Loucy (cell line): ENCODE data around the gene ZNF644.
A peak's percentile ranks its signal among the peaks of the same experiment; 100 is the strongest.

Source experiments
- H2AFZ ChIP-seq: fragments of 200-600 bp; sonication (generic); 2 replicates; pipeline ENCODE4 v1.6.0; 2016; ENCODE audit warnings: antibody characterized with exemption, mild to moderate bottlenecking, low read length, moderate library complexity
- H3F3A ChIP-seq: fragments of 200-600 bp; 2 replicates; pipeline ENCODE4 v1.6.0; 2016; ENCODE audit warnings: antibody characterized with exemption, low read depth, mild to moderate bottlenecking
- H3K27me3 ChIP-seq: fragments of 200-600 bp; sonication (generic); 2 replicates; pipeline ENCODE4 v1.6.1; 2014; ENCODE audit warnings: low read length, mild to moderate bottlenecking; ENCODE audit not compliant: insufficient read depth, poor library complexity, severe bottlenecking
- H3K36me3 ChIP-seq: fragments of 200-600 bp; sonication (generic); 2 replicates; pipeline ENCODE4 v1.6.1; 2016; ENCODE audit warnings: low read length; ENCODE audit not compliant: insufficient read depth
- H3K4me1 ChIP-seq: fragments of 200-600 bp; sonication (generic); 2 replicates; pipeline ENCODE4 v1.5.1; 2014; ENCODE audit warnings: low read length, mild to moderate bottlenecking; ENCODE audit not compliant: insufficient read depth, poor library complexity, severe bottlenecking
- H3K4me2 ChIP-seq: fragments of 200-600 bp; sonication (generic); 2 replicates; pipeline ENCODE4 v1.6.0; 2014; ENCODE audit warnings: antibody characterized with exemption, low read length, low read depth, mild to moderate bottlenecking; ENCODE audit not compliant: poor library complexity, severe bottlenecking
- H3K4me3 ChIP-seq: fragments of 200-600 bp; sonication (generic); 2 replicates; pipeline ENCODE4 v1.5.1; 2014; ENCODE audit warnings: low read length, mild to moderate bottlenecking, mixed read lengths; ENCODE audit not compliant: poor library complexity, severe bottlenecking
- H3K79me2 ChIP-seq: fragments of 200-600 bp; sonication (generic); 2 replicates; pipeline ENCODE4 v1.6.1; 2014; ENCODE audit warnings: low read length; ENCODE audit not compliant: insufficient read depth
- H3K9ac ChIP-seq: fragments of 200-600 bp; sonication (generic); 2 replicates; pipeline ENCODE4 v1.6.0; 2014; ENCODE audit warnings: mild to moderate bottlenecking, low read depth, low read length, moderate library complexity; ENCODE audit not compliant: poor library complexity, severe bottlenecking
- H3K9me2 ChIP-seq: fragments of 200-600 bp; sonication (generic); replicated peaks from 2 replicates; pipeline ENCODE4 v1.6.1; 2016; ENCODE audit warnings: low read depth, low read length, mixed read lengths
- H3K9me3 ChIP-seq: fragments of 200-600 bp; sonication (generic); 2 replicates; pipeline ENCODE4 v1.6.1; 2014; ENCODE audit warnings: mild to moderate bottlenecking, antibody characterized with exemption, low read length, low read depth; ENCODE audit not compliant: insufficient read depth
- H4K20me1 ChIP-seq: fragments of 200-600 bp; sonication (generic); 2 replicates; pipeline ENCODE4 v1.6.0; 2014; ENCODE audit warnings: antibody characterized with exemption, low read length, mild to moderate bottlenecking; ENCODE audit not compliant: insufficient read depth, poor library complexity, severe bottlenecking
- CTCF ChIP-seq: fragments of 200-600 bp; sonication (generic); conservative IDR thresholded peaks from 2 replicates; pipeline ENCODE4 v1.5.1; 2014; ENCODE audit warnings: mild to moderate bottlenecking, antibody characterized with exemption, low read length
- EZH2phosphoT487 ChIP-seq: fragments of 200-600 bp; IDR thresholded peaks from 2 replicates; pipeline ENCODE4 v1.6.1; 2018; ENCODE audit warnings: antibody characterized with exemption, mild to moderate bottlenecking, moderate library complexity, borderline replicate concordance

ZNF644 gene

DNA sequence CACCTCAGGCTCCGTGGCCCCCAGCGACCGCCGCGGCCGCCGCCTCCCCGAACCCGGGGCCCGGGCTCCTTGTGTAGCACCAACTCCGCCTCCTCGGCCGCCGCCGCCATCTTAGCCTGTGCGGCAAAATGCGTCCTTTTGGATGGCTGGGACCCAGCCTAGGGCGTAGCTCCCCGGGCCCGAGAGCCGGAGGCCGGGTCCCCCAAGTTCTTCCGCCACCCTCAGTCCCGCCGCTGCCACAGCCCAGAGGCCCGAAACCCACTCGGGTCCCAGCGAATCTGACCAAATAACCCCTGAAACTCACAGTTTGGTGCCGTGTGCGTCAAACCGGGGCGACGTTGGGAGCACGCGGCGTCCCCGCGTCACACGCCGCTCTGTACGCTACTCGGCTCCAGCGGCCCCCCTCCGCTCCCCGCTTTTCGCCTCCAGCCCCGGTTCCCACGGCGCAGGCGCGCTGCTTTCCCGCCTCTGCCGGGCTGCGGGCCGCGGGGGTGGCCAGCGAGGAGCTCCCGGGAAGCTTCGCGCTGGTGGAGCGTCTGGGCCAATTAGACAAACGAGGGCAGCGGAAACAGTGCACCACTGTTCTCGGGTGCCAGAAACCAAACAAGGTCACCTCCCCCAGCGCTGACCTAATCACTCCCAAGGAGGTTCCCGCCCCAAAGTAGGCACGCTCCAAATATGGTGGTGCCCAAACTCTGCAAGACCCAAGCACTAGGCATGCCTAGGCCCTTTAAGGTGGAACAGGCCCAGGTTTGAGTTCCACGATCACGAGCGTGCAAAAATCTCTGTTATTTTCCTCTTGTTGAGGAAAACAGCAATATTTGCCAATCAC is at the start of gene ZNF644:
TSS of gene ZNF644 (minus strand) at position 350 of the 832 bp plus-strand sequence. CDS start 39,682 bp downstream, outside the sequence.
- Histone ChIP-seq H4K20me1 (peaks cover 43% of the 10 kb centered on the region), H3K27me3 (no peaks in the 10 kb centered on the region), H3K9ac (peak within 1 kb of the TSS; percentile 87), H3K4me2 (peak within 1 kb of the TSS; percentile 90), H3K4me1 (peaks cover 39% of the 10 kb centered on the region), H3F3A (0 out of 2 replicates have a peak, but pooled peaks cover 2% of the 10 kb centered on the region), H2AFZ (peak within 1 kb of the TSS; percentile 77), H3K9me3 (no peaks in the 10 kb centered on the region), H3K9me2 (no peaks in the 10 kb centered on the region), H3K36me3 (no peaks in the 10 kb centered on the region), H3K4me3 (peak within 1 kb of the TSS; percentile 84), H3K79me2 (peaks cover 44% of the 10 kb centered on the region)
- TF ChIP-seq EZH2phosphoT487: no peak
- TF ChIP-seq CTCF: no peak

- Histone ChIP-seq H2AFZ (no peak overlapping the region), H3F3A (no peaks in the 10 kb centered on the region), H3K36me3 (no peaks in the 10 kb centered on the region), H4K20me1 (no peaks in the 10 kb centered on the region), H3K4me3 (no peak overlapping the region), H3K9me3 (no peaks in the 10 kb centered on the region), H3K9me2 (no peaks in the 10 kb centered on the region), H3K4me1 (no peaks in the 10 kb centered on the region), H3K79me2 (no peaks in the 10 kb centered on the region), H3K9ac (no peak overlapping the region), H3K27me3 (no peaks in the 10 kb centered on the region), H3K4me2 (no peak overlapping the region)
- TF ChIP-seq EZH2phosphoT487 (no peak), CTCF (no peak)
These were observed 48.5 kb upstream of the ZNF644 start for GRCh38 chr1:91070298-91070697.

GRCh38 chr1:91066538-91066937 is 44.7 kb upstream of the ZNF644 start:
- no peaks in the 10 kb centered on the region for H3K4me1 ChIP-seq
- no peak overlapping the region for H3K4me2 ChIP-seq
- no peak overlapping the region for H3K9ac ChIP-seq
- H3K9me3 ChIP-seq: no peaks in the 10 kb centered on the region
- H3K79me2 ChIP-seq: no peaks in the 10 kb centered on the region
- H3K4me3 ChIP-seq: no peak overlapping the region
- TF ChIP-seq EZH2phosphoT487 (no peak), CTCF (no peak)
- H3K9me2 ChIP-seq: no peaks in the 10 kb centered on the region
- no peaks in the 10 kb centered on the region for H3F3A ChIP-seq
- H3K27me3 ChIP-seq: no peaks in the 10 kb centered on the region
- no peak overlapping the region for H2AFZ ChIP-seq
- no peaks in the 10 kb centered on the region for H3K36me3 ChIP-seq
- no peaks in the 10 kb centered on the region for H4K20me1 ChIP-seq
